ENCODE measurements around the gene AK1.
"Not testable (repeated sequence)": the region's sequence is repeated elsewhere in the genome, so short reads cannot be mapped to it uniquely, and the experiment has no call there.

Gene AK1

DNA sequence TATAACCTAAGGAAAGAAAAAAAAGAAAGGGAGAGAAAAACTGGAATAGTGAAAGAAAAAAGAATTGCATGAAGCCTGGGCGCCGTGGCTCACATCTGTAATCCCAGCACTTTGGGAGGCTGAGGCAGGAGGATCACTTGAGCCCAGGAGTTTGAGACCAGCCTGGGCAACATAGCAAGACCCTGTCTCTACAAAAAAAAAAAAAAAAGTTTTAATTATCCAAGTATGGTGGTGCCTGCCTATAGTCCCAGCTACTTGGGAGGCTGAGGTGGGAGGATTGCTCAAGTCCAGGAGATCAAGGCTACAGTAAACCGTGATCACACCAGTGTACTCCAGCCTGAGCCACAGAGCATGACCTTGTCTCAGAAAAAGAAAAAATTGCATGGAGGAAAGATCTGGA, 4.2 kb upstream of the AK1 start:
- not testable (repeated sequence) for DNase-seq

DNA sequence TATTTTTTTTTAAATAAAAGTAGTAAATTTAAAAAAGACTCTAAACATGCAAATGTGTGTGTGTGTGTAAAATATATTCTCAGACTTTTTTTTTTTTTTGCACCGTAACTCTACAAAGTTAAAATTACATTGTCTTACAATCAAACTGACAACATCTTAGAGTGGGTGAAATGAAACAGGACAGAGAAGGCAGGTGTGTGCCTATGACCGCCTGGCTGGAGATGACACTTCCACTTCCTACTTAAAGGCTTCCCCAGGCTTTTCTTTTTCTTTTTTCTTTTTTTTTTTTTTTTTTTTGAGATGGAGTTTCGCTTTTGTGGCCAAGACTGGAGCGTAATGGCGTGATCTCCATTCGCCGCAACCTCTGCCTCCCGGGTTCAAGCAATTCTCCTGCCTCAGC, 2.7 kb upstream of the AK1 start:
- DNase-seq = no peak

DNA sequence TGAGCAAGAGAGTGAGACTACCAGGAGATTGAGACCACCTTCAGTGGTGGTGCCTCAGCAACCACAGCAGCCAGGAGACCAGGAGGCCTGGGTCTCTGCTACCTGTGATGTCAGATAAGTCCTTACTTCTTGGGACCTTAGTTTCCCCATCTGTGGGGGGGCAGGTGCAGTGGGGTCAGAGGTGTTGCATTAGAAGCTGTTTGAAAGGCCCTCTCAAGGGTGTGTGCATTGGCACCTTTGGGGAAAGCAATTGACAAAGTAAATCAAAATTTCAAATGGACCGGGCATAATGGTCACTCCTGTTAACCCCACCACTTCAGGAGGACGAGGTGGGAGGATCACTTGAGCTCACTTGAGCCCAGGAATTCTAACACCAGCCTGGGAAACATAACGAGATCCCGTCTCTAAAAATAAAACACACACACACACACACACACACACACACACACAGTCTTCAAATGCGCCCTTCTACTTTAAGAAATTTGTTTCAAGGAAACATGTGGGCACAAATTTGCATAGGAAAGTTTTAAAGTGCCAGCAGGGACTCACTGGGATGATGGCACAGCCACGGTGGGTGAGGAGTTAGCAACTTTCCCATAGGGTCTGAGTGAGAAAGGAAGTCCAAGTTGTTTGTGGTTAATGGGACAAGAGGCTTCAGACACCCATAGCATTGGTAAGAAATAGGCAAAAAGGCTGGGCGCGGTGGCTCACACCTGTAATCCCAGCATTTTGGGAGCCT, 1.3 kb upstream of the AK1 start:
- DNase-seq = no peak

DNA sequence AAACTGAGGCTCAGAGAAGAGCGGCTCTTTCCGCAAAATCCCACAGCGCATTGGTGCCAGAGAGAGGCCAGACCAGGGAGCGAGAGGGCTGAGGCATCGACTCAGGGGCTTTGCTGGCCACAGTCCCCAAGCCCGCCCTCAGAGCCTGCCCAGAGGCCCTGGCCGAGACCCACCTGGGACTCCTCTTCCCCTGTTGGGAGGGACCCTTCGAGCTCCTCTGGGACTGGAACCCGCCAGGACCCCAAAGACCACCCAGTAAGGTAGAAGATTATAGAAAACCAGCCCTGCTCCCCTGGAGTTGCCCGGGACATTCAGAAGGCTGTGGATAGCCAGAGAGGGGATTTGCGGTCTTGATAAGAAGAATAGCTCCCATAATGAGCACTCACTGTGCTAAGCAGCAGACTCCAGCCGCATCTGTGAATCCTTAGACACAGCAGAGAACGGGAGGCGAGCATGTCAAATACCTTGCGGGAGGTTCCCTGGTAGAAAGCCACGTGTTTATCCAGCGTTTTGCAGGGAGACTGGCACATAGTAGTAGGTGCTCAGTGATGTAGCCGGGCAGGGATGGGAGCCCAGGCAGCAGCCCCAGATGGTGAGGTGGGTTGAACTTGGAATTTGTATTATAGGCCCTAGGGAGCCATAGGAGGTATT, 651 bp upstream of the AK1 start:
- DNase-seq = no peak

DNA sequence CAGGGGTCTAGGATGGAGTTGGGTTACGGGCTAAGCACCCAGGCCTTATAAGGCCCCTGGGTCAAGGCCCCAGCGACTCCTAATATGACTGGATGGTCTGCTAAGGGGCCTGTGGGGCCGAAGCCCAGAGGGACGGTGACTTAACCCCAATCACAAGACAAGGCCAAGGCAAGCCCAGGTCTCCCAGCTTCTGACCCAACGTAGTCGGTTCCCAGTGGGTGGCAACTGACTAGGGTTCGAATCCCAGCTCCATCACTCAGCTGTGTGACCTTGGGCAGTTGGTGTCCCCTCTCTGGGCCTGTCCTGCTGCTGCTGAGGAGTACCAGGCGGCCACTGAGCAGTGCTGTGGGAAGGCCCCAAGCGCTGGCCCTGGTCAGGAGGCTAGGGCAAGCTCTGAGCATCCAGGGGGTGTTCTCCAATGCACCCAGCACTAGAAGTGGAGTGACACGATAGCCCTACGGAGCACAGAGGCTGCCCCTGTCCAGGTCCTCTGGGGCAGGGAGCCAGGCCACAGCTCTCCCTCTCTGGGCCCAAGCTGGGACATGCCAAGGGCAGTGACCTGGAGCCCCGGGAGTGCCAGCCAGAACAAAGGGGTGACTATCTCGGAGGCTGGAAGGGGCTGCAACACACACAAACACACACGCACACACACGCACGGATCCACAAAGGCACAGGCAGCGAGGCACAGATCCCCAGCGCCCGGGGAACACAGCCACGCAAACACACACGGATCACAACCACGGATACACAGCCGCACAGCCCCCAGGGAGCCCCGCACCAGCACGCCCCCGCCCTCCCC, 512 bp downstream of the AK1 start:
- no peak for DNase-seq

DNA sequence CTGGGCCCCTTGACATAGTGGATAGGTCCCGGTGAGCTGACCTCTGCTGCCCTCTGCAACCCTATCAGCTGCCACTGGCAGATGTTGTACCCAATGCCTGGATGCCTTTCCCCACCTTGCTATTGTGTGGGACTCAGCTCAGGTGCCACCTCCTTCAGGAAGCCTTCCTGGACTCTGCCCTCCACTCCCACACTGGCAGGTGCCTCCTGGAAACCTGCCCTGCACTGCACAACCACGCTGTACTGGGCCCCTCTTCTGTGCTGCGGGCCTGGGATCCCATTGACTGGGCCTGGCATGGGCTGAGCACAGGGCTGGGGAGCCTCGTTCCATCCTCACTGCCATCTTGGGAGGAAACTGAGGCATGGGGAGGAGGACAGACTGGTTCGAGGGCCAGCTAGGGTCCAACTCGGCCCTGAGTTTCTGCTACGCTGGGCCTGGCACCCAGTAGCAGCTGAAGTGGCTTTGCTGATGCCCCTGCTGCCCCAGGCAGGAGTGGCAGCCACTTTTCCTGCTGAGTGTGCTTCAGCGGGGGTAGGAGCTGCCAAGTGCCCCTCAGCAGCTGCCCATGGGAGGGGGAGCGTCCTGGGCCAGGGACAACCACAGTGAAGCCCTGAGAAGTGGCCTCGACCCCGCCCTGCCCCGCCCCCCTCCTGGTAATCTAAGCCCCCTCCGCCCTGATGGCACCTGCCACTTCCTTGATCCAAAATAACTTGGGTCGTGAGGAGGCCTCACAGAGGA, 1.3 kb downstream of the AK1 start:
- no peak for DNase-seq

DNA sequence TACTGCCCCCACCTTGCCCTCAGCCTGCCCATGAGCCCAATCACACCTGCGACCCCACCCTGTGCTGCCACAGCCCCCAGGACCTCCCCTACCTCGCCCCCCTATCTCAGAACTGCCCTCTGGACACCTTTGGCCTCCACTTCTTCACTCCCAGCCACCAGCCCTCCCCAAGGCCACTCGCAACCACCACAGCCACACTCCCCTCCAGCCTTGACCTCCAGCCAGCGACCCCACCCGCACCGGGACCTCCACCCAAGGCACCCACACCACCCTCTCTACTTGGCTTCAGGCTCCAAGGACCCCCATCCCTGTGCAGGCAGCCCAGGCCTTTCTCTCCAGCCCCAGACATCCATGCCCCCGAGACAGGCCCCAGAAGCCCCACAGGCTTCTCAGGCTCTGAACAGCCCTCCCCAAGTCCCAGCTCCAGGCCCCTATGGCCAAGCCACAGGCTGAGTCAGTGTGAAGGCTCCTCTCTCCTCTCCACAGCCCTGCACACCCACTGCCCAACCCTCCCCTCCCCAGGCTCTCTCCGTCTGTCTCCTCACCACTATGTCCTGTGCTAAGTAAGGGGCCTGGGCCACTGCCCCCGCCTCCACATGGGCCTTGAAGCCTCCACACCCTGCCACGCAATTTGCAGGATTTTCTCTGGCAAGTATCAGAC, 2.0 kb downstream of the AK1 start:
- no peak for DNase-seq

DNA sequence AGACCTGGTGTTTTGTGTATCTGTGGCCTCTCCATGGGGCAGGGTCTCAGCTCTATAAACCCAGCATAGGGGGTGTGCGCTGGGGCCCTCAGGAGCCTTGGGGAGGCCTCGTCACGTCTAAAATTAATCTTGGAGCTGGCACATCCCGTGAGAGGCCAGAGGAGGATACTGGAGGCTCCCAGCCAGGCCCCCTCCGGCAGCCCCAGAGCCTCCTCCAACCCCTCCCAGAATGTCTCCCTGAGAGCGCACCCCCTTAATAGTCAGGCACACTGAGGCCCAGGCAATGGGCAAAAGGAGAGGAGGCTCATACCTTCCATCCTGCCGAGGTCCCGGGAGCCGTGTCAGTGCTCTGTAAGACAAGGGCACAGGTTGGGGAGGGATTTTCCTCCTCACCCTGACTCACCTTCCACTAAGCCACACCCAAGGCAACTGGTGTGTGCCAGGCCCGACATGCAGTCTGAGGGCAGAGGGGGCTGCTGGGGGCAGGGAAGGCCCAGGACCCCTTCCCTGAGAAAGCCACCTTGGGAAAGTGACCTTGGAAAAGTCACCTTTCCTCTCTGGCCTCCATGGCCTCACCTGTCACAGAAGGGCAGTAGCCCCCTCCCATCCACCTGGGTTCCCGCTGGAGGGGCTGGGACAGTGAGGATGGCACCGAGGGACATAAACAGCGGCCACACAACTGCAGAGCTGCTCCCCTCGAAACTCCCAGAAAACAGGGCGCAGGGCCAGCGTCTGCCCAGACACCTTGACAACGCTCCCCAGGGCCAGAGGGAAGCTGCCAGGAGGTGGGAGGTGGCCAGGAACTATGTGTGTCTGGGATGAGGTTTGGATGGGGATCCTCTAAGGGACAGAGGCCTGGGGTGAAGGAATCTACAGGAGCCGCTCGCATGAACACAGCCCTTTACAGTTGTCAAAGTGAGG, 2.9 kb downstream of the AK1 start:
- DNase-seq = no peak

DNA sequence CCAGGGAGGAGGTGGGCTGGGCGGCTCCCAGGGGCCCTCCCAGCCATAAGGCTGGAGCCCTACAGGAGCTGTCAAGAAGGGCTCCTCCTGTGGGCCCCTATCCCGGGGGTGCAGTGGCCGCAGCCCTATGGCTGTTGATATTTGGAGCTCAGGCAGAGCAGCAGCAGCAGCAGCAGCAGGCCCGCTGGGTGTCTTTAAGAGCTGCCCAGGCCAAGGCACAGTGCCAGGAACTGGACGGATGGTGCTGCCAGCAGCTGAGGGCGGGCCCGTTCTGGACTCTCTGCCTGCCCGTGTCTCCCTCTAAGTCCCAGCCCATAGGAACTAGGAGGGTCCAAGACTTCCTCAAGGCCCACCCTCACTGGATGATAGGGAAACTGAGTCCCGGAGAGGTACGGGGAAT, 3.6 kb downstream of the AK1 start:
- DNase-seq = no peak

DNA sequence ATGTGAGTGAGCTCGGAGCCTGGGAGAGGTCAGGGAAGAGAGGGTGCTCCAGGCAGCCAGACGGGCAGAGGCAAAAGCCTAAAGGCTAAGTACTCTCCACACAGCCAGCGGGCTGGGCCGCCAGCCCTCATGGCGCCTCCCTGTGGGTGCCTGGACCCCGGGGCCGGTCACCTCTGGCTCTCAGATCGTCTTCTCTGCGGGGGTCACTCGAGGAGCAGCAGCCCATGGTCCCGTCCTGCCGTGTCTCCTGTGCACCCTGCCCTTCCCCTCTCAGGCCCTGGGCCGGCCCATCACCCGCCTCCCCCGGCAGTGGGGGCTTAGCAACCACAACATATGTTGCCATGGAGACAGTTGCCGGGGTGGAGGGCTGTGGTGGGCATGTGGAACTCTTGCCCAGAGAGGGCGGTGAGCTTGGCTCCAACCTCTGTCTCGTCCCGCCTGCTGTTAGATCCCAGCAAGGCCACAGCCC, 4.2 kb downstream of the AK1 start:
- DNase-seq = no peak

DNA sequence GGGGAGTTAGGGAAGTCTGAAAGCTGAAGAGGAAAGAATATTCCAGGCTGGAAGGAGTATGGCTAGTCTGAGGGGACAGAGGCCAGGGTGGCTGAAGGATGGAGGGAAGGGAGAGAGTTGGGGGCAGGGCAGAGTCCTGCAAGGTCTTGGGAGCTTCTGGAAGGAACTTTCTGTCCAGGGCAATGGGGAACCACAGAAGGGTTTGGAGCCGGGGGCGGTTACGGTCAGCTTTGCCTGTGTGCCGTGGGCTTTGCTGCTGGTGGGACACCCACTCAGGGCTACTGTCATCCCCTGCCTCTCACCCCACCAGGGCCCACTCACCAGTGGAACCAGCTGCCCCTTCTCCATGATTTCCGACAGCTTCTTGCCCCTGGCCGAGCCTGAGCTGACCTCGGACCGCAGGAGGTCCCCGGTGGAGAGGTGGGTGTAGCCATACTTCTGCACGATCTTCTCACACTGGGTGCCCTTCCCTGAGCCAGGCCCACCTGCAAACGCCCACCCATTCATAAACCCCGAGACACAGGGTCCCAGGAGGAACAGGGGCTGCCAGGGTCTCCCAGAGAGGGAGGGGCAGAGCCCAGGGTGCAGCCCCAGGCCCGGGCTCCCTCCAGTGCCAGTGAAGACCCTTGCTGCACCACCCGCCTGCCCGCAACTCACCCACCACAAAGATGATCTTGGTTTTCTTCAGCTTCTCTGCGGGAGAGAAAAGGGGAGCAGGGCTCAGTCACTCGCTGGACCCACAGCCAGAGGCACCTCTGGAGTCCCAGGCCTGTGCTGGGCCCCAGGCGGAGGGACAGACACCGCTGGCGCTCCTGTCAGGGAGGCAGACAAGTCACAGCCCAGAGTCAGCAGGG, 4.9 kb downstream of the AK1 start:
- no peak for DNase-seq

DNA sequence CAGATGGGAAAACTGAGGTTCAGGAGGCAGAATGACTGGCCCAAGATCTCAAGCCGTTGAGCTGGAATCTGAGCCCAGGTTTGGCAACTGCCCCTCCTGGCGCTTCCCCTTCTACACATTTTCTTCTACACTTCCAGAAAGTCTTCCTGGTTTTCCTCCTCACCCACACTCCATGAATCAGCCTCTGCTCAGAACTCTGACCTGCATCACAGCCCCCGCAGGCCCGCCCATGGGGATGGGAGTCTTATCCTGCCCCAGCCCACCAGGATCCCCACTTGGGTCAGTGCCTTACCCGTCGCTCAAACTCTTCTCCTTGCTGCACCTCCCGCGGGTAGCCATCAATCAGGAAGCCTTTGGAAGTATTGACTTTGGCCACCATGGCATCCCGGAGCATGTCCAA, 5.9 kb downstream of the AK1 start:
- no peak for DNase-seq

DNA sequence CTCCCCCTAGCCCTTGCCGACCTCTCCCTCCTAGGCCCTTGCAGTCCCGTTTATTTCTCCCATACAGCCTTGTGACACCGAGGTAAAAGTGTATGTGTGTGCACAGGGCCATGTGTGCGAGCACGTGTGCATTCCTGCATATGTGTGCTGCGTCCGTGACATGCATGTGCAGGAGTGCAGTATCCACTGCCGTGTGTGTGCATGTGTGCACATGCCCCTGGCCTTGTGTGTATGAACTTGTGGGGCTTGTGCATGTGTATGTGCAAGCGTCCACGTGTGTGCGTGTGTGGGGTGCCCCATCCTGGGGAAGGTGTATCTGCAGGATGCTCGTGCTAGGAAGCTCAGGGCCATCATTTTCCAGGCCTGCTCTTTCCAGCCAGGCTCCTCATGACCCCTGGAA, 6.6 kb downstream of the AK1 start:
- DNase-seq = no peak

DNA sequence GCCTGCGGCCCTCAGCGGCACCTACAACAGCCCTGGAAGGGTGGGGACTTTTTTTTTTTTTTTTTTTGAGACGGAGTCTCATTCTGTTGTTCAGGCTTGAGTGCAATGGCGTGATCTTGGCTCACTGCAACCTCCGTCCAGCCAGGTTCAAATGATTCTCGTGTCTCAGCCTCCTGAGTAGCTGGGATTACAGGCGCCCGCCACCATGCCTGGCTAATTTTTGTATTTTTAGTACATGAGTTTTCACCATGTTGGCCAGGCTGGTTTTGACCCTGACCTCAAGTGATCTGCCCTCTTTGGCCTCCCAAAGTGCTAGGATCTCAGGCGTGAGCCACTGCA, 7.4 kb downstream of the AK1 start:
- not testable (repeated sequence) for DNase-seq

DNA sequence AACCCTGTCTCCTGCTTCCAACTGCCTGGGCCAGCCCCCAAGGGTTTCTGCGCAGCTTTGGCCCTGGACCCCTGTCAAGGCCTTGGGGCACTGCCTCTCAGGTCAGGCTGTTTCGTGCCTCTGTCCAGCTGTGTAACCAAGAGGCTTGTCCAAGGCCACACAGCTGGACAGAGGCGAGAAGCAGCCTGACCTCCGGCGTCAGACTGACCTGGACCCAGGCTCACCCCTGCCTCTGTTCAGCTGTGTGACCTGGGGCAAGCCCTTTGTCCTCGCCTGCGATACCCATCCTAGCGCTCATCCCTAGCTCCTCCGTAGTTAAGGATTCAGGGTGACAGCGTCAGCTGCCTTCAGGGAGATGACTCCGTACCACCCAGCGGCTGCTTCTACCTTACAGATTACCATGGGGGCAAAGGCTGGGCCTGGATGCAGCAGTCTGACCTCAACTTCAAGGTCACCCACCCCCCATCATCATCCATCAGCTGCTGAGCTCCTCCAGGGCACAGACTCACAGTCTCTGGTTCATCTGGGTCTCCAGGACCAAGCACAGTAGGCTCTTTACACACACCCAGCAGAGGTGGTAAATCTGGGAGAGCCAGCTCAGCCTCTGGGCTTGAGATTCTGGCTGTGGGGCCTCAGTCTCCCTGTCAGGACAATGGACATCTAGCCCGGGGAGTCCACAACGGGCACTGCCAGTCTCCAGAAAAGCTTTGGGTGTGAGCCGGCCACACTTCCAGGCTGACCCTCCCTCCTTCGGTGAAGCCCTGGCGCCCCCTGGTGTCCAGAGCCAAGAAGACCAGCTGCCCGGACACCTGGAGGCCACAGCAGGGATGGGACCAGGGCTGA, 7.9 kb downstream of the AK1 start:
- DNase-seq = peak; percentile 90 to 92

DNA sequence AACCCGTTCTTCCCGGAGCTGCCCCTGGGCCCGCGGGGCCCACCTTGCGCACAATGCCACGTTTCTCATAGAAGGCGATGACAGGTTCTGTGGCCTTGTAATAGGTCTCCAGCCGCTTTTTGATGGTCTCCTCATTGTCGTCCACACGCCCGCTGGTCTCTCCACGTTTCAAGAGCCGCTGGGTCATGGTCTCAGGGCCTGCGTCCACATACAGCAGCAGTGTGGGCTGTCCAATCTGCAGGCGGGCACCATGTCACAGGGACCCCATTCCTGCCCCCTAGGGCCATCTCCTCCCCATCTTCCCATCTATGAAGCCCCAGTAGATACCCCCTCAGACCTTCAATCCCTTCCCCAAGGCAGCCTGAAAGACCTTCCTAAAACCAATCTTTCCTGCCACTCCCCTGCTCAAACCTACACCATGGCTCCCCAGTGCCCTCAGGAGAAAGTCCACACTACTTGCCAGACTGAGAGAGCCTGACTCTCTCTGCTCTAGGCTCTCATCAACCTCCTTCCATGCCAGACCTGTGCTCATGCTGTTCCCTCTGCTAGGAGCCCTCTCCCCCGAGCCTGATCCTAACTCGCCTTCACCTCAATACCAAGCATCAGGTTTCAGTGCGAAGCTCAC, 9.1 kb downstream of the AK1 start:
- DNase-seq = no peak

DNA sequence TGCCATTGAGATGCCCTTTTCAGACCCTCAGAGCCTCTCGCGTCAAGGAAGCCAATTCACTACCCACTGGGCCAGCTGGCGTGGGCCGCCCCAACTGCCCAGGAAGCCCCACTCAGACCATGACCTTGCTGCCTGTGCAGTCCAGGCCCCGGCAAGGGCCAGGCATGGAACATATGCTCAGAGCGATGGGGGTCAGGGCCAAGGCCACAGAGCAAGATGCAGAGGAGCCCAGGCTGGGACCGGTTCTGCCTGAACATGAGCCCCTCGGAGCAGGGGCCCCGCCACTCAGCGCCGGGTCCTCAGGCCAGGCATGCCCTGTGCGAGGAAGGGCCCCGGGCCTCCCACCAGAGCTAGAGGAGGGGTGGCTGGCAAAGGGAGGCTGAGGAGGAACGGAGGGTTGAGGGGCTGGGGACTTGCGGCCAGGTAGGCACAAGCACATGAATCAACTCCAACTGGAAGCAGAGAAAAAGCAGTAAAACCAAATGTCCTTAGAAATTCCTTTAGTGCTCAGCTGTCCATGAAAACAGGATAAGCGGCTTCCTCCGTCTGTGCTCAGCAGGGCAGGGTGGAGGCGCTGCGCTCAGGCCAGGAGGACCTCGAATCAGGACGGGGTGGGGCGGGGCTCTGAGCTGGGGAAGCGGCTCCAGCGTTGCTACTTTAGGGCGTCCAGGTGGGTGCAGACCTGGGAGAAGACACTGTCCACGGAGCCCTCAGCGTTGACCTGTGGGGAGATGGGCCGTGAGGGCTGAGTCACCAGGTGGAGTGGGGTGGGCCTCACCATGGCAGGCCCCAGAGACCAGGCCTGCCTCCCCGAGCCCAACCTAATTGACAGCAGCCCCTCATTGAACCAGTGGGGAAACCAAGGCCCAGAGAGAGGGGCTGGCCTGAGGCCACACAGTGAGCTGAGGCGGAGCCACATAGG, 9.9 kb downstream of the AK1 start:
- DNase-seq = no peak

DNA sequence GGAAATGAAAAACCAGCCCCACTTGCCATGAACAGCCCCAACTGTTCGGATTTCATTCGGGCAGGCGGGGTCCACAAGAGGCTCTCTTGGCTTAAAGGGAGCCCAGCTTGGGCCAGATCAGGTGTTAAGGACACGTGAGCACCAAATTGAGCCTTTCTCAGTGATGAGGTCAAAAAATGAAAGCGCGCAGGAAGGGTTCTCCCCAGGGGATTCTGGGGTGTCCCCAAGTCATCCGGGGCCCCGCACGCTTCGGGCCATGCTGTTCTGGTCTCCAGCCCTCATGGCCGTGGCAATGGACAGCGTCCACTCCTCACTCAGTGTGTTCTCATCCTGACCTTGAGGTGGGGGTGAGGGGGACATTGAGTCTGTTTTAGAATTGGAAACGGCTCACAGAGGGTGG, 10.9 kb downstream of the AK1 start:
- no peak for DNase-seq

Data from activated CD4-positive, alpha-beta T cell treated with anti-CD3 and anti-CD28 coated beads, Interleukin-2, amount 50 U/mL, for 48 hours (primary cell).